ENCODE results near the gene SMAD7. TPM values are rescaled to one million over a fixed set of nuclear protein-coding genes. Genes with fewer than 3 reads are reported as not detected.
A peak's percentile ranks its signal among the peaks of the same experiment; 100 is the strongest.

The SMAD7 gene
- polyA plus RNA-seq, 2 of the 4 experiments (the other 2 are of a cell fraction) = 19.9 to 26.9 TPM

- TF ChIP-seq FOXS1 (CRISPR knock-in tag; IDR thresholded peaks at IDR 0.05) = 0 out of 2 replicates have a peak, but pooled peaks have one; percentile 7
- peak; percentile 59 to 80; a peak in 3 of 5 replicates for TF ChIP-seq EP300 (IDR thresholded peaks at IDR 0.05)
- no peak for TF ChIP-seq POLR2AphosphoS2 (conservative IDR thresholded peaks at IDR 0.05; ENCODE audit: low read length)
- TF ChIP-seq GATA3 (IDR thresholded peaks at IDR 0.05; ENCODE audit: borderline replicate concordance) = peak; percentile 83
- no peak for TF ChIP-seq ZC3H11A (IDR thresholded peaks at IDR 0.05)
- no peak for TF ChIP-seq TFCP2L1 (CRISPR knock-in tag; IDR thresholded peaks at IDR 0.05)
- TF ChIP-seq HOXA7 (CRISPR knock-in tag; IDR thresholded peaks at IDR 0.05) = no peak; the same call in 1 of the 2 replicates
- no peak for TF ChIP-seq ZFP36 (IDR thresholded peaks at IDR 0.05; ENCODE audit: borderline replicate concordance, partially characterized antibody)
- no peak; the same call in 1 of the 2 replicates for TF ChIP-seq E2F6 (IDR thresholded peaks at IDR 0.05; ENCODE audit: borderline replicate concordance, low read depth)
- TF ChIP-seq USF2 (IDR thresholded peaks at IDR 0.05) = no peak
- no peak for TF ChIP-seq MAFK (IDR thresholded peaks at IDR 0.05; ENCODE audit: partially characterized antibody)
- no peak for TF ChIP-seq CBX2 (IDR thresholded peaks at IDR 0.05; ENCODE audit: borderline replicate concordance, low read depth)
- no peak; the same call in 1 of the 2 replicates for TF ChIP-seq PBX3 (IDR thresholded peaks at IDR 0.05)
- no peak for TF ChIP-seq PHF8 (IDR thresholded peaks at IDR 0.05; ENCODE audit: borderline replicate concordance, low read depth)
- no peak for TF ChIP-seq REST (IDR thresholded peaks at IDR 0.05)
- TF ChIP-seq ELK1 (IDR thresholded peaks at IDR 0.05; ENCODE audit: low read depth, low read length) = no peak
- TF ChIP-seq MYC (IDR thresholded peaks at IDR 0.05; ENCODE audit: borderline replicate concordance, low read length) = no peak
- no peak for TF ChIP-seq CHD4 (IDR thresholded peaks at IDR 0.05; ENCODE audit: borderline replicate concordance)
- no peak for TF ChIP-seq KDM1A (IDR thresholded peaks at IDR 0.05; ENCODE audit: low read depth)
- no peak for TF ChIP-seq RARB (CRISPR knock-in tag; IDR thresholded peaks at IDR 0.05)
- TF ChIP-seq JUN (IDR thresholded peaks at IDR 0.05) = peak in 1 of 2 experiments; percentile 75; a peak in 3 of 5 replicates
- no peak for TF ChIP-seq MAZ (IDR thresholded peaks at IDR 0.05; ENCODE audit: borderline replicate concordance, low read depth, low read length)
- TF ChIP-seq MAX (IDR thresholded peaks at IDR 0.05) = peak; percentile 47
- peak; percentile 52 for TF ChIP-seq JUNB (IDR thresholded peaks at IDR 0.05)
- no peak for TF ChIP-seq RNF2 (IDR thresholded peaks at IDR 0.05; ENCODE audit: borderline replicate concordance, low read depth)
- no peak; the same call in 2 of the 3 replicates for TF ChIP-seq BCL3 (IDR thresholded peaks at IDR 0.05)
- TF ChIP-seq CHD2 (IDR thresholded peaks at IDR 0.05; ENCODE audit: low read length, partially characterized antibody) = no peak
These were observed 20.6 kb downstream of the SMAD7 start (continued) for GRCh38 chr18:48929941-48930713.

All from A549 (cell line).